ENCODE data around the gene IGF2R.
"Not testable (repeated sequence)": the region's sequence is repeated elsewhere in the genome, so short reads cannot be mapped to it uniquely, and the experiment has no call there.

IGF2R gene

GRCh38 chr6:160101277-160102205 lies 132.7 kb downstream of the IGF2R start:
- DNase-seq (ENCODE audit: low spot score), result peak; percentile 93

DNA sequence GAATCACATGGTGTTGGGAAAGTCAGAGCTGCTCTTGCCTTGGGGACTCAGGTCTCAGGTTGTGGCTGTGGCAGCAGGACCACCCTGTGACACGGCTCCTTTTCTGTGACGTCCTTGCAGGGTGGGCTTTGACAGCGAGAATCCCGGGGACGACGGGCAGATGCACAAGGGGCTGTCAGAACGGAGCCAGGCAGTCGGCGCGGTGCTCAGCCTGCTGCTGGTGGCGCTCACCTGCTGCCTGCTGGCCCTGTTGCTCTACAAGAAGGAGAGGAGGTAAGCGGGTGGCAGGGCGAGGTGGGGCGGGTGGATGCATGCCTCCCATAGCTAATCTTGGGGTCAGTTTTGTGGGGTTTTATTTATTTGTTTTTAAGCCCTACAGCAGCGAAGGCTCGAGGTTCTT lies 133.5 kb downstream of the IGF2R start:
- peak; percentile 39 for DNase-seq (ENCODE audit: low spot score)

- peak; percentile 86 for DNase-seq (ENCODE audit: low spot score)
Observed at GRCh38 chr6:160102956-160103824, 134.3 kb downstream of the IGF2R start.

DNA sequence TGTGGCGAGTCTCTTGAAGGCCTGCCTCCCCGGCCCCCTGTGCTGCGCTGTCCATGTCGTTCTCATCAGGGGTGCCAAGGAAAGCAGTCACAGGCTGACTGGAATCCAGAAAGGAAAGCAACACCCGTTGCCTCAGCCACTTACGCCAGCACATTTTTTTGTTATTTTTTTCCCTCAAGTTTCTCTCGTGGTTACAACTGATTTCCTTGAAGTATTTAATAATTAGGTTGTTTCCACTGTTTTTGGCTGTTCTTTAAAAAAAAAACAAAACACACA lies 134.9 kb downstream of the IGF2R start:
- no peak for DNase-seq (ENCODE audit: low spot score)

- DNase-seq (ENCODE audit: low spot score), result no peak
Observed at GRCh38 chr6:160104821-160105517, 136.1 kb downstream of the IGF2R start.

DNA sequence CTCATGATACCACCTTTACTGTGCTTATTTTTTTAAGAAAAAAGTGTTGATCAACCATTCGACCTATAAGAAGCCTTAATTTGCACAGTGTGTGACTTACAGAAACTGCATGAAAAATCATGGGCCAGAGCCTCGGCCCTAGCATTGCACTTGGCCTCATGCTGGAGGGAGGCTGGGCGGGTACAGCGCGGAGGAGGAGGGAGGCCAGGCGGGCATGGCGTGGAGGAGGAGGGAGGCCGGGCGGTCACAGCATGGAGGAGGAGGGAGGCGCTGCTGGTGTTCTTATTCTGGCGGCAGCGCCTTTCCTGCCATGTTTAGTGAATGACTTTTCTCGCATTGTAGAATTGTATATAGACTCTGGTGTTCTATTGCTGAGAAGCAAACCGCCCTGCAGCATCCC lies 137.1 kb downstream of the IGF2R start:
- DNase-seq (ENCODE audit: low spot score), result no peak

- DNase-seq (ENCODE audit: low spot score), result no peak
Observed at GRCh38 chr6:160106701-160107100, 137.8 kb downstream of the IGF2R start.

DNA sequence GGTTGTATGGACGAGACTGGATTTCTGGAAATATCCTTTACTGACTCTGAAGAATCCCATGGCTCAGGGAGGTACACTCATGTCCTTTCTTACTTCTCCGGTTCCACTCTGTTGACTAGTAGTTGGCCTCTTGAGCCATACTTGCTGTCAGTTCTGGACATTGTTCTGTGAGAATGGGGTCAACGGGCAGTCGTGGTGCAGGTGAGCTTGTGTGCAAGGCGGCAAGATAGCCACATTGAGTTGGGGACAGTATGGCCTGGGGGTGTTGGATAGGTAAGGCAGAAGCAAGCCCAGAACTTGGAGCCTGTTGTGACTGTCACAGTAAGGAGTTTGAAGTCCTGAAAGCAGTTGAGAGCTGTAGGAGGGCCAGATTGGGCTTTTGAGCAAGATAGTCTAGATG lies 139.2 kb downstream of the IGF2R start:
- no peak for DNase-seq (ENCODE audit: low spot score)

- no peak for DNase-seq (ENCODE audit: low spot score)
Observed at GRCh38 chr6:160110586-160111123, 141.8 kb downstream of the IGF2R start.

GRCh38 chr6:160111806-160112205 lies 142.9 kb downstream of the IGF2R start:
- DNase-seq (ENCODE audit: low spot score), result no peak

DNA sequence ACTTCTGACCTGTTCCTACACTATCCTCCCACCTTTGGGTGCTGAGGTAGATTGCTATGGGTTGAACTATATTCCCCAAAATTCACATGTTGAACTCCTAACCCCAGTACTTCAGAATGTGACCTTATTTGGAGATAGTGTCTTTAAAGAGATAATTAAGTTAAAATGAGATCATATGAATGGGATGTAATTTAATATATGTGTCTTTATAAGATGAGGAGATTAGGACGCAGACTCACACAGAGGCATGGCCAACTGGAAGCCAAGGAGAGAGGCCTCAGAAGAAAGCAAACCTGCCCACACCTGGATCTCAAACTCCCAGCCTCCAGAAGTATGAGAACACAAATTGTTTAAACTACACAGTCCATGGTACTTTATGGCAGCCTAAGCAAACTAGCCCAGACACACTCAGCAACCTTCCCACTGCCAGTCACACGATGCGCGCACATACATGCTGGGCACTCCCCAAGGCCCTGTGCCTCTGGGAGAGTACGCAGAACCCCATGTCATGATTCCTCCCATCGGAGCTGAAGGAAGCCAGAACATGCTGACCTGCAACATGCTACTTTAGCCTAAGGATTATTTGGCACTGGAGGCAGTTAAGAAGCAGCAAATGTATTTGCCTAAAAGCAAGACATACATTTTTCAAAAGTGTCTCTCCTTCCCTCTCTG lies 143.9 kb downstream of the IGF2R start:
- no peak for DNase-seq (ENCODE audit: low spot score)

- not testable (repeated sequence) for DNase-seq (ENCODE audit: low spot score)
Observed at GRCh38 chr6:160114536-160114935, 145.7 kb downstream of the IGF2R start.

DNA sequence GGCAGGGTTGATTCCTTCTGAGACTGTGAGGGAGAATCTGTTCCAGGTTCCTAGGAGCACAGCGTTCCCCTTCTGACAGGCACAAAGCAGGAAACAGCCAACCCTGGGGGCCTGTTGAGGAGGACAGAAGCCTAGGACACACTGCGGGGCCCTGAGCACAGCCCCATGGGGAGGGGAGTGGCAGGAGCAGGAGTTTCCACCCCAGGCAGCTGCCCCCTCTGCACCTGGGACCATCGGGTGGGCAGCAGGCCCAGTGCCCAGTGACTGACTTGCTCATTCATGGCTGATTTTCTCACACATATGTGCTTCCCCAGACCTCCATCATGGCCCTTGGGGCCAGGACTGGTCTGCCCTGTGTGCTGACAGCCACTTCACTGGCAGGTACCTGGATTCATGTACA lies 146.5 kb downstream of the IGF2R start:
- no peak for DNase-seq (ENCODE audit: low spot score)

GRCh38 chr6:160116411-160116810 lies 147.5 kb downstream of the IGF2R start:
- DNase-seq (ENCODE audit: low spot score), result no peak

GRCh38 chr6:160117137-160117536 lies 148.3 kb downstream of the IGF2R start:
- DNase-seq (ENCODE audit: low spot score), result no peak

DNA sequence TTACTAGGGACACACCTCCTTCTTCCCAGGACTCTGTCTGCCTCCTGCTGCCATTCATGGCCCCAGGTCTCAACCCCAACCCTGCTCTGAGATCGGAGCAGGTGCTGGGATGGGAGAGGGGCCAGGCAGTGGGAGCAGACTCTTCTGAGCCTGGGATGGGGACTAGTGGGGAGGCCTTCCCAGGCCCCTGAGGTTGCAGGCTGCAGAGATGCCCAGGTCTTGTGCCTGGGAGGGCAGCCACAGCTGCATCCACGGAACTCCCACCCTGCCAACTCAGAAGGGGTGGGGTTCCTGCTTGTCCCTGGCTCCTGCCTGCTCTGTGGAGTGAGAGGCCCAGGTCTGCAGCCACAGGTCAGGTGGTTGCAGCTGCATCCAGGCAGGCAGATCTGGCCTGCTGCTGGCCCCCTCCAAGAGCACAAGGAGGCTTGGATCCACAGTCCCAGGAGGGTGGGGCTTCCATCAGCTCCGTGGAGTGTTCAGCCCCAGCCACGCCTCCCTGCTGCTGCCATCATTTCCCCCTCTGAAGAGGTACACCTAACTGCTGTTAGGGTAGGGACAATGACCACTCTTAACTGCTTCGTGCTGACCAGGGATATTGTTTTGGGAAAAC lies 149.8 kb downstream of the IGF2R start:
- no peak for DNase-seq (ENCODE audit: low spot score)

- no peak for DNase-seq (ENCODE audit: low spot score)
Observed at GRCh38 chr6:160120087-160120486, 151.2 kb downstream of the IGF2R start.

- no peak for DNase-seq (ENCODE audit: low spot score)
Observed at GRCh38 chr6:160121558-160121957, 152.7 kb downstream of the IGF2R start, which contains the start of gene SLC22A1. Gene SLC22A1, plus strand, starts transcription at chr6:160121815. Its CDS starts 121 bp downstream, at chr6:160121936.

- no peak for DNase-seq (ENCODE audit: low spot score)
Observed at GRCh38 chr6:160121981-160122380, 153.1 kb downstream of the IGF2R start.

GRCh38 chr6:160122744-160123143 lies 153.9 kb downstream of the IGF2R start:
- no peak for DNase-seq (ENCODE audit: low spot score)

DNA sequence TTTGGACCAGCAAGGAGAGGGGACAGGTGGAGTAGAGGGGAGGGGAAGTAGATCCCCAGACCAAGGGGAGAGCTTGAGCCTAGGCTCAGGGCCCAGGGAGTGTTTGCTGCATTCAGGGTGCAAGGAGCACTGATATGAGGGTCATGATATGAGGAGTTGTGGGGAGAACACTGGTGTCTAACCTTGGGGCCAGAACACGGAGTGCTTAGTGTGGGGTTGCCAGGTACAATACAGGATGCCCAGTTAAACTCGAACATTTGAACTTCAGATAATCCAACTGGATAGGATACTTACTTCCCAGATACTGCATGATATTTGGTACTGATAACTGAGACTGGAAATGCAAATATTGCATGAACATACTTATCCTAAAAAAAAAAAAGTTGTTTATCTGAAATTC lies 155.1 kb downstream of the IGF2R start:
- DNase-seq (ENCODE audit: low spot score), result no peak
